OCI-LY3 (cell line): ENCODE data around the gene PLEKHF1.

ENCODE experiments used
- H2AFZ ChIP-seq: fragments of 200-600, 300-600 bp; shearing (Covaris generic); 2 replicates; pipeline ENCODE4 v1.6.0; 2014; ENCODE audit warnings: antibody characterized with exemption, low read depth, low read length
- H3K27ac ChIP-seq: fragments of 200-600, 300-600 bp; sonication (generic); 2 replicates; pipeline ENCODE4 v1.5.1; 2014; ENCODE audit warnings: mild to moderate bottlenecking, low read length, moderate library complexity, mixed read lengths
- H3K27me3 ChIP-seq: fragments of 200-600, 300-600 bp; sonication (generic); 2 replicates; pipeline ENCODE4 v1.6.1; 2014; ENCODE audit warnings: low read depth, low read length, mixed read lengths
- H3K36me3 ChIP-seq: fragments of 200-600, 300-600 bp; sonication (generic); replicated peaks from 2 replicates; pipeline ENCODE3; 2014; ENCODE audit warnings: low read depth, low read length, mixed read lengths
- H3K4me1 ChIP-seq: fragments of 300-600, 200-600 bp; sonication (generic); 2 replicates; pipeline ENCODE4 v1.6.1; 2014; ENCODE audit warnings: low read length, mixed read lengths
- H3K4me2 ChIP-seq: fragments of 200-600, 300-600 bp; sonication (generic); 2 replicates; pipeline ENCODE4 v1.6.1; 2014; ENCODE audit warnings: low read length, mixed read lengths
- H3K4me3 ChIP-seq: fragments of 300-600, 200-600 bp; sonication (generic); 2 replicates; pipeline ENCODE4 v1.5.1; 2014; ENCODE audit warnings: antibody characterized with exemption, mild to moderate bottlenecking, low read length, moderate library complexity
- H3K79me2 ChIP-seq: fragments of 300-600, 200-600 bp; shearing (Covaris generic); 2 replicates; pipeline ENCODE4 v1.6.1; 2014; ENCODE audit warnings: mild to moderate bottlenecking, low read length, mixed read lengths
- H3K9ac ChIP-seq: fragments of 300-600, 200-600 bp; shearing (Covaris generic); 2 replicates; pipeline ENCODE4 v1.6.0; 2014; ENCODE audit warnings: mild to moderate bottlenecking, low read length, moderate library complexity
- H3K9me3 ChIP-seq: fragments of 200-600, 300-600 bp; shearing (Covaris generic); 2 replicates; pipeline ENCODE4 v1.6.1; 2014; ENCODE audit warnings: low read length, mixed read lengths; ENCODE audit not compliant: insufficient read depth
- H4K20me1 ChIP-seq: fragments of 200-600, 300-600 bp; sonication (generic); 2 replicates; pipeline ENCODE4 v1.6.1; 2016; ENCODE audit warnings: low read length, mixed read lengths; ENCODE audit not compliant: insufficient read depth
- EZH2phosphoT487 ChIP-seq: fragments of 200-600 bp; shearing (Covaris generic); IDR thresholded peaks from 2 replicates; pipeline ENCODE4 v1.6.1; 2018; ENCODE audit warnings: antibody characterized with exemption, mixed run types, low read depth
- TF ChIP-seq, protein P1 (sequence below): fragments of 200-600, 300-600 bp; sonication (generic); IDR thresholded peaks from 2 replicates; pipeline ENCODE4 v1.5.1; 2014; ENCODE audit warnings: antibody characterized with exemption, low read length, low read depth

Gene PLEKHF1

DNA sequence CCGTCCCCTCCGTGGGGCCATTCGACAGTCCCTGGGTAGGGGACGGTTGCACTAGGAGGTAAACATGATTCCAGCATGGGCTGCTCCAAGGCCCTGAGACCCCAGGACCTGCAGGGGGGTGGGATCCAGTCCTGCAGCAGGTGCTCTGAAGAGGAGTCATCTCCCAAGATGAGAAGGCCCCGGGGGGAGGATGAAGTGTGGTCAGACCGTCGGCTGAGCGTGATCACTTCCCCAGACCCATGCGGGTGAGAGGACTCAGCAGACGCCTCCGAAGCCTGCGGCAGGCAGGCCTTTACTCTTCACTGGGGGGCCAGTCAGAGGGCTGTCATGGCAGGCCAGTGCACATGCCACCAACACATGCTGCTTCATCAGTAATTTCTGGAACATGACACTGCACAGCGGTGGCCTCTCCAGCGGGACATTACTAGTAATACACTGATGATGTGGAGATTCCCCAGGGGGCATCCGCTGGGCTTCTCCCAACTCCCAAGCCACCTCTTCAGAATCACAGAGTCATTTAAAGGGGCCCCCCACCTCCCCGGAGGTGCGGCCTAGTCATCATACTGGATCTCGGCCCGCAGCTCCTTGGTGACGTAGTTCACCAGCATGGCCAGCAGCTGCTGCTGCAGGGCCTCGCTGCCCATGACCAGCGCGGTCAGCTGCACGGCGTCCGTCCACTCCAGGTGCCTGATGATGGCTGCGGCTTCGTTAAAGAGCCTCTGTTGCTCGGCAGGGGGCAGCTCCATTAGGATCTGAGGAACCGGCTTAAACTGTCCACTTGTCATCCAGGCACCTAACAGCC lies 37.1 kb downstream of the PLEKHF1 start:
- Histone ChIP-seq H4K20me1 (0 out of 2 replicates have a peak, but pooled peaks cover 7% of the 10 kb centered on the region), H2AFZ (no peak overlapping the region), H3K4me3 (no peak overlapping the region), H3K4me2 (no peak overlapping the region), H3K36me3 (peaks cover 25% of the 10 kb centered on the region), H3K9ac (no peak overlapping the region), H3K4me1 (peaks cover 16% of the 10 kb centered on the region), H3K27me3 (no peaks in the 10 kb centered on the region), H3K9me3 (no peaks in the 10 kb centered on the region), H3K27ac (no peak overlapping the region), H3K79me2 (no peaks in the 10 kb centered on the region)
- TF ChIP-seq, protein P1, sequence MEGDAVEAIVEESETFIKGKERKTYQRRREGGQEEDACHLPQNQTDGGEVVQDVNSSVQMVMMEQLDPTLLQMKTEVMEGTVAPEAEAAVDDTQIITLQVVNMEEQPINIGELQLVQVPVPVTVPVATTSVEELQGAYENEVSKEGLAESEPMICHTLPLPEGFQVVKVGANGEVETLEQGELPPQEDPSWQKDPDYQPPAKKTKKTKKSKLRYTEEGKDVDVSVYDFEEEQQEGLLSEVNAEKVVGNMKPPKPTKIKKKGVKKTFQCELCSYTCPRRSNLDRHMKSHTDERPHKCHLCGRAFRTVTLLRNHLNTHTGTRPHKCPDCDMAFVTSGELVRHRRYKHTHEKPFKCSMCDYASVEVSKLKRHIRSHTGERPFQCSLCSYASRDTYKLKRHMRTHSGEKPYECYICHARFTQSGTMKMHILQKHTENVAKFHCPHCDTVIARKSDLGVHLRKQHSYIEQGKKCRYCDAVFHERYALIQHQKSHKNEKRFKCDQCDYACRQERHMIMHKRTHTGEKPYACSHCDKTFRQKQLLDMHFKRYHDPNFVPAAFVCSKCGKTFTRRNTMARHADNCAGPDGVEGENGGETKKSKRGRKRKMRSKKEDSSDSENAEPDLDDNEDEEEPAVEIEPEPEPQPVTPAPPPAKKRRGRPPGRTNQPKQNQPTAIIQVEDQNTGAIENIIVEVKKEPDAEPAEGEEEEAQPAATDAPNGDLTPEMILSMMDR = no peak
- no peak for TF ChIP-seq EZH2phosphoT487

- no peak overlapping the region for H2AFZ ChIP-seq
- peaks cover 27% of the 10 kb centered on the region for H3K36me3 ChIP-seq
Observed at GRCh38 chr19:29702963-29703320, 37.7 kb downstream of the PLEKHF1 start.

GRCh38 chr19:29704562-29705558 lies 39.6 kb downstream of the PLEKHF1 start:
- H3K4me1 ChIP-seq = peaks cover 16% of the 10 kb centered on the region
- no peaks in the 10 kb centered on the region for H3K9me3 ChIP-seq
- no peak for TF ChIP-seq EZH2phosphoT487
- TF ChIP-seq, protein P1 = no peak
- 0 out of 2 replicates have a peak, but pooled peaks cover 7% of the 10 kb centered on the region for H4K20me1 ChIP-seq
- H3K4me2 ChIP-seq = peak overlapping the region; percentile 4; the same call in 1 of the 2 replicates
- no peak overlapping the region for H2AFZ ChIP-seq
- no peak overlapping the region for H3K27ac ChIP-seq
- peaks cover 31% of the 10 kb centered on the region for H3K36me3 ChIP-seq
- no peak overlapping the region for H3K4me3 ChIP-seq
- peaks cover 1% of the 10 kb centered on the region; the same call in 1 of the 2 replicates for H3K79me2 ChIP-seq
- H3K27me3 ChIP-seq = no peaks in the 10 kb centered on the region
- no peak overlapping the region for H3K9ac ChIP-seq

More at GRCh38 chr19:29702963-29703320, 37.7 kb downstream of the PLEKHF1 start:
- 0 out of 2 replicates have a peak, but pooled peaks cover 7% of the 10 kb centered on the region for H4K20me1 ChIP-seq
- H3K9me3 ChIP-seq = no peaks in the 10 kb centered on the region
- TF ChIP-seq, protein P1 = no peak
- TF ChIP-seq EZH2phosphoT487 = no peak
- H3K27ac ChIP-seq = no peak overlapping the region
- H3K9ac ChIP-seq = no peak overlapping the region
- no peak overlapping the region for H3K4me3 ChIP-seq
- no peak overlapping the region for H3K4me2 ChIP-seq
- H3K4me1 ChIP-seq = peaks cover 16% of the 10 kb centered on the region
- no peaks in the 10 kb centered on the region for H3K79me2 ChIP-seq
- H3K27me3 ChIP-seq = no peaks in the 10 kb centered on the region

- no peaks in the 10 kb centered on the region for H3K9me3 ChIP-seq
- peaks cover 31% of the 10 kb centered on the region for H3K36me3 ChIP-seq
- H3K4me2 ChIP-seq = no peak overlapping the region
- H3K4me3 ChIP-seq = no peak overlapping the region
- H2AFZ ChIP-seq = no peak overlapping the region
- H3K79me2 ChIP-seq = peaks cover 10% of the 10 kb centered on the region
- H3K9ac ChIP-seq = no peak overlapping the region
- peaks cover 16% of the 10 kb centered on the region for H3K4me1 ChIP-seq
- no peak for TF ChIP-seq EZH2phosphoT487
- TF ChIP-seq, protein P1 = no peak
- no peak overlapping the region for H3K27ac ChIP-seq
- H3K27me3 ChIP-seq = no peaks in the 10 kb centered on the region
- 0 out of 2 replicates have a peak, but pooled peaks cover 7% of the 10 kb centered on the region for H4K20me1 ChIP-seq
Observed at GRCh38 chr19:29705706-29706105, 40.4 kb downstream of the PLEKHF1 start.
